Gastrocnemius medialis (tissue), 4 donors: Measurements from ENCODE around the gene ZNHIT1. TPM values are rescaled to one million over a fixed set of nuclear protein-coding genes. Genes with fewer than 3 reads are reported as not detected.
"Not testable (repeated sequence)": the region's sequence is repeated elsewhere in the genome, so short reads cannot be mapped to it uniquely, and the experiment has no call there.

Source experiments
- ATAC-seq, 2 donors: fragments of 150-250 bp; one replicate each; pipeline ENCODE4 v1.9.1; 2016
- DNase-seq, 2 donors: peaks; one replicate each; pipeline ENCODE4 v3.0.0-alpha.2; 2019
- H3K27ac ChIP-seq, 4 donors: fragments of 200-600 bp; sonication (generic); 1 replicate in 1 of 4; 2 replicates in 3 of 4; pipeline ENCODE4 v1.5.1; 2016 to 2018; ENCODE audit warnings: mild to moderate bottlenecking in 2 of 4, moderate library complexity in 1 of 4
- H3K27me3 ChIP-seq, 3 donors: fragments of 200-600 bp; sonication (generic) in 2 of 3; 1 replicate in 1 of 3; 2 replicates in 2 of 3; pipeline versions ENCODE4 v1.5.1 to v1.6.0; 2016 to 2019; ENCODE audit warnings: mild to moderate bottlenecking in 1 of 3, moderate library complexity in 1 of 3
- H3K36me3 ChIP-seq, 2 donors: fragments of 200-600 bp; sonication (generic) in 1 of 2; one replicate each; pipeline ENCODE4 v1.5.1; 2017 to 2018
- H3K4me1 ChIP-seq, 2 donors: fragments of 200-600 bp; sonication (generic) in 1 of 2; one replicate each; pipeline ENCODE4 v1.5.1; 2016 to 2017; ENCODE audit warnings: mild to moderate bottlenecking in 2 of 2
- H3K4me3 ChIP-seq, 4 donors: fragments of 200-600 bp; sonication (generic) in 3 of 4; 1 replicate in 1 of 4; 2 replicates in 3 of 4; pipeline ENCODE4 v1.5.1; 2016 to 2019; ENCODE audit warnings: mild to moderate bottlenecking in 2 of 4
- H3K9me3 ChIP-seq, 3 donors: fragments of 200-600 bp; sonication (generic) in 2 of 3; 1 replicate in 1 of 3; 2 replicates in 2 of 3; pipeline ENCODE4 v1.5.1; 2016 to 2019
- CTCF ChIP-seq, 5 experiments: fragments of 450-650 bp in 3 of 5; fragments of 200-600 bp in 2 of 5; sonication (generic) in 2 of 5; IDR thresholded peaks in 4 of 5; conservative IDR thresholded peaks in 1 of 5; 1 replicate in 4 of 5; 2 replicates in 1 of 5; pipeline ENCODE4 v1.5.1; 2016 to 2019; ENCODE audit warnings: antibody characterized with exemption in 5 of 5, mild to moderate bottlenecking in 3 of 5, moderate library complexity in 3 of 5
- POLR2A ChIP-seq, 2 donors: fragments of 450-650 bp; IDR thresholded peaks; one replicate each; pipeline ENCODE4 v1.6.1; 2017; ENCODE audit warnings: antibody characterized with exemption in 2 of 2, mild to moderate bottlenecking in 2 of 2, moderate library complexity in 2 of 2
- in situ Hi-C, 4 donors: fragments of 200-750 bp; cut with MboI; loops; one replicate each; pipeline versions ENCODE4 v1.15.0 to v1.8.0; 2017; ENCODE audit warnings: low sequenced_read_pairs in 4 of 4
- intact Hi-C: fragments of 100-400 bp; cut with DNase I; formaldehyde crosslinking; loops from one replicate; pipeline ENCODE4 v1.15.1; 2023; ENCODE audit warnings: low total_unique reads
- total RNA-seq, 4 donors: library from RNA; depleted of rRNA; stranded (reverse); fragments of >200 nt; gene quantifications; one replicate each; pipeline versions ENCODE4 v1.1.0 to v1.2.3, GENCODE V29; 2016

ZNHIT1 gene
- total RNA-seq, 4 donors from 2014 or later = 66.7 to 83.9 (median 71.9) TPM

DNA sequence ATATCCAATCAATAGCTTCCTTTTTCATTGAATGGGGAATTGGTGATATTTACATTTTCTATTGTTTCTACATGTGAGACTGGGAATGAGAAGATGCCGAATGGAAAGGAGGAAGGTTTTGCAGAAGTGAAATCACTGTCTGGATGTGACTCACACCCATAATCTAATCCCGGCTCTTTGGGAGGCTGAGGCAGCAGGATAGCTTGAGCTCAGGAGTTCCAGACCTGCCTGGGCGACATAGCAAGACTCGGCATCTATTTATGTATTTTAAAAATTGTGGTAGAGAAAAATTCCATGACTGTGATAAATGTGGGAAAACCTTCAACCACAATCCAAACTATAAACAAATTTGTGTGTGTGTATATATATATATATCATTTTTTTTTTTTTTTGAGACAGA, 37.8 kb downstream of the ZNHIT1 start:
- H3K4me3 ChIP-seq = no peak overlapping the region
- peaks cover 0 to 4% (median 3%) of the 10 kb centered on the region in 3 donors for H3K27me3 ChIP-seq
- H3K36me3 ChIP-seq = no peaks in the 10 kb centered on the region
- intact Hi-C loops (loop anchor here (10.0 kb wide), 1 partner anchor 581 kb away; the partner anchor contains the start of gene GNB2), in situ Hi-C loops (no loop called here)
- ATAC-seq = no peak
- no peak for DNase-seq
- H3K27ac ChIP-seq = no peak overlapping the region
- H3K9me3 ChIP-seq = no peaks in the 10 kb centered on the region
- H3K4me1 ChIP-seq = peaks cover 8 to 11% of the 10 kb centered on the region in 2 donors
- TF ChIP-seq CTCF (IDR thresholded peaks at IDR 0.05 in 4 of 5, conservative IDR thresholded peaks at IDR 0.05 in 1 of 5) (no peak), POLR2A (IDR thresholded peaks at IDR 0.05) (no peak)

DNA sequence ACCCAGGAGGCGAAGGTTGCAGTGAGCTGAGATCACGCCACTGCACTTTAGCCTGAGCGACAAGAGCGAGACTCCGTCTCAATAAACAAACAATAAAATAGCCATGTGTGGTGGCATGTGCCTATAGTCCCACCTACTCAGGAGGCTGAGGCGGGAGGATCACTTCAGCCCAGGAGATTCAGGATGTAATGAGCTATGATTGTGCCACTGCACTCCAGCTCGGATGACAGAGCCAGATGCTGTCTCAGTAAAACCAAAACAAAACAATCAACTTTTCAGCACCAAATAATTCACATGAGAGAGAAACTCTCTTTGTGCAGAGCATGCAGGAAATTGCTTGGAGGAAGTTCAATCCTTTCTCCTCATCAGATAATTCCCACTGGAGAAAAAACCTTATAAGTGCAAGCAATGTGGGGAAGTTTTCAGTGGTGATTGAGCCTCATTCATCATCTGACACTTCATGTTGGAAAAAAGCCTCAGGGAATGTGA, 40.3 kb downstream of the ZNHIT1 start:
- DNase-seq (no peak), ATAC-seq (no peak)
- H3K27me3 ChIP-seq = peaks cover 0 to 7% (median 3%) of the 10 kb centered on the region in 3 donors
- no peaks in the 10 kb centered on the region for H3K4me1 ChIP-seq
- no peak overlapping the region for H3K27ac ChIP-seq
- TF ChIP-seq CTCF (IDR thresholded peaks at IDR 0.05 in 4 of 5, conservative IDR thresholded peaks at IDR 0.05 in 1 of 5) = no peak
- TF ChIP-seq POLR2A (IDR thresholded peaks at IDR 0.05) = no peak
- intact Hi-C loops = loop anchor here (10.0 kb wide), 1 partner anchor 583 kb away; the partner anchor contains the start of gene GNB2
- no peaks in the 10 kb centered on the region for H3K9me3 ChIP-seq
- no peak overlapping the region for H3K4me3 ChIP-seq
- H3K36me3 ChIP-seq = no peaks in the 10 kb centered on the region
- in situ Hi-C loops = no loop called here

DNA sequence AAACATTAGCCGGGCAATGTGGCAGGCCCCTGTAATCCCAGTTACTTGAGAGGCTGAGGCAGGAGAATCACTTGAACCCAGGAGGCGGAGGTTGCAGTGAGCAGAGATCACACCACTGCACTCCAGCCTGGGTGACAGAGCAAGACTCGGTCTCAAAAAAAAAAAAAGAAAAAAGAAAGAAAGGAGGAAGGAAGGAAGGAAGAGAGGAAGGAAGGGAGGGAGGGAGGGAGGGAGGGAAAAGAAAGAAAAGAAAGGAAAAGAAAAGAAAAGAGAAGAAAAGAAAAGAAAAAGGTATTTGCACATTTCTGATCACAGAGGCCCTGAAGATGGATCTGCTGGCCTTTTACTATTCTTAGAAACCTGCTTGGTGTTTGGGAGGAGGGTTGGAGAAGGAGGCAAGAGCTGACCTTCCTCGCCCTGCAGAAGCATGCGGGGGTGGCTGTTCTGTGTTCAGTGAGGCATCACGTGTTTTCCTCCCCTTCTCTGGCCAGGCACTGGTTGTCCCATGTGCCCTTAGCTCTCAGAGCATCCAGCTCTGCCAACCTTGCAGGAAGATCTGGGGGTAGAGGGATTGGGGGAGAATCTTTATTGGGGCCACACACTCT, 46.2 kb downstream of the ZNHIT1 start:
- DNase-seq, H3K27me3 ChIP-seq, H3K4me3 ChIP-seq, H3K4me1 ChIP-seq, H3K9me3 ChIP-seq, H3K27ac ChIP-seq, in situ Hi-C loops, intact Hi-C loops, ATAC-seq, H3K36me3 ChIP-seq: not testable (repeated sequence)

DNA sequence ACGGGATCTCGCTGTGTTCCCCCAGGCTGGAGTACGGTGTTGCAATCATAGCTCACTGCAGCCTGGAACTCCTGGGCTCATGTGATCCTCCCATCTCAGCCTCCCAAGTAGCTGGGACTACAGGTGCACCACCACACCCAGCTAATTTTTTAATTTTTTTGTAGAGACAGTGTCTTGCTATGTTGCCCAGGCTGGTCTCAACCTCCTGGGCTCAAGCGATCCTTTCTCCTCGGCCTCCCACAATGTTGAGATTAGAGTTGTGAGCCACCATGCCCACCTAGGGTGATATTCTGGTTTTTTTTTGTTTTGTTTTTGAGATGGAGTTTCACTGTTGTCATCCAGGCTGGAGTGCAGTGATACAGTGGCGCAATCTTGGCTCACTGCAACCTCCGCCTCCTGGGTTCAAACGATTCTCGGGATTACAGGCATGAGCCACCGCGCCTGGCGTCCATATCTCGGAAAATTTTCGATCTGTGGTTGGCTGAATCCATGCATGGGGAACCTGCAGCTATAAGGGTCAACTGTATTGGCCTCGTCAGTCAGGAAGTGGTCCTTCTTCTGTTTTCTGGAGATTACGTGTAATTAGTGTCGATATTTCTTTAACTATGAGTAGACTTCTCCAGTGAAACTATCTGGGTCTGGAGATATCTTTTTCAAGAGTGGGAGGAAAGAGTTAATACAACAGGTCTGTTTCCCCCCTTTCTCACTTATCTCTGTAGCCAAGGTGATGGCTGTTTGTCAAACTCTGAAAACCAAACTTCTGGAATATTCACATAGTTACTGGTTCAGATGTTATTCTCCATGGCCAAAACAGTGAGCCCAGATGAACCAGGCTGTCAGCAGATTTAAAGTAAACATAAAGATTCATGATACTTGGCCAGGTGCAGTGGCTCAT, 47.9 kb downstream of the ZNHIT1 start:
- H3K9me3 ChIP-seq = no peaks in the 10 kb centered on the region
- H3K4me1 ChIP-seq = no peaks in the 10 kb centered on the region
- H3K27me3 ChIP-seq = peaks cover 0 to 15% (median 8%) of the 10 kb centered on the region in 3 donors
- no peak overlapping the region for H3K27ac ChIP-seq
- no peak for TF ChIP-seq POLR2A (IDR thresholded peaks at IDR 0.05)
- no peak for TF ChIP-seq CTCF (IDR thresholded peaks at IDR 0.05 in 4 of 5, conservative IDR thresholded peaks at IDR 0.05 in 1 of 5)
- DNase-seq = no peak
- intact Hi-C loops = no loop called here
- no peak for ATAC-seq
- H3K36me3 ChIP-seq = no peaks in the 10 kb centered on the region
- in situ Hi-C loops = no loop called here
- H3K4me3 ChIP-seq = no peak overlapping the region

- ATAC-seq = no peak
- H3K27ac ChIP-seq = no peak overlapping the region
- H3K27me3 ChIP-seq = peaks cover 5 to 29% (median 19%) of the 10 kb centered on the region in 3 donors
- no peaks in the 10 kb centered on the region for H3K9me3 ChIP-seq
- no peaks in the 10 kb centered on the region for H3K36me3 ChIP-seq
- in situ Hi-C loops = loop anchor here in 2 of 4 donors (10.0 kb wide), 2 partner anchors 75 to 125 kb away; no protein-coding TSS in a partner anchor
- DNase-seq = no peak
- intact Hi-C loops = no loop called here
- H3K4me3 ChIP-seq = no peak overlapping the region
- TF ChIP-seq CTCF (IDR thresholded peaks at IDR 0.05 in 4 of 5, conservative IDR thresholded peaks at IDR 0.05 in 1 of 5) (no peak), POLR2A (IDR thresholded peaks at IDR 0.05) (no peak)
- H3K4me1 ChIP-seq = no peaks in the 10 kb centered on the region
Observed at GRCh38 chr7:101269664-101270063, 51.7 kb downstream of the ZNHIT1 start.
